ENCODE measurements around the gene TKTL1.
"Not testable (repeated sequence)": the region's sequence is repeated elsewhere in the genome, so short reads cannot be mapped to it uniquely, and the experiment has no call there.

- TF ChIP-seq POLR2A (IDR thresholded peaks at IDR 0.05; ENCODE audit: low read length); GATA1 (IDR thresholded peaks at IDR 0.05; ENCODE audit: low read depth, low read length): not testable (repeated sequence)
Observed at GRCh38 chrX:154258711-154259110, 36.9 kb upstream of the TKTL1 start.
